Kidney epithelial cell (primary cell): ENCODE measurements around the gene OR10G6. TPM values are rescaled to one million over a fixed set of nuclear protein-coding genes. Genes with fewer than 3 reads are reported as not detected.

Source experiments
- DNase-seq: peaks from one replicate; pipeline ENCODE4 v3.0.0-alpha.2; 2010; ENCODE audit warnings: low read depth
- H3K27me3 ChIP-seq: 2 replicates; pipeline ENCODE4 v1.6.0; 2011; ENCODE audit warnings: low read length; ENCODE audit not compliant: control insufficient read depth, insufficient read depth
- H3K36me3 ChIP-seq: 2 replicates; pipeline ENCODE4 v1.5.1; 2011; ENCODE audit warnings: low read length; ENCODE audit not compliant: control insufficient read depth, insufficient read depth
- H3K4me3 ChIP-seq: 2 replicates; pipeline ENCODE4 v1.5.1; 2011; ENCODE audit warnings: low read depth, mild to moderate bottlenecking, control low read depth, low read length
- CTCF ChIP-seq: IDR thresholded peaks from 2 replicates; pipeline ENCODE4 v1.5.1; 2011; ENCODE audit warnings: mild to moderate bottlenecking, moderate library complexity, low read length, control low read depth, inconsistent platforms; ENCODE audit not compliant: insufficient read depth, poor library complexity, severe bottlenecking
- total RNA-seq: library from RNA; depleted of rRNA; stranded (reverse); fragments of >200 nt; gene quantifications from 2 replicates; pipeline ENCODE4 v1.2.3, GENCODE V29; 2015

Gene OR10G6
- total RNA-seq, 1 donor from 2014 or later, result not detected

- H3K27me3 ChIP-seq, result no peaks in the 10 kb centered on the region
- no peak overlapping the region for H3K4me3 ChIP-seq
- TF ChIP-seq CTCF, result no peak
- H3K36me3 ChIP-seq, result no peaks in the 10 kb centered on the region
- no peak for DNase-seq
These were observed 38.2 kb downstream of the OR10G6 start for GRCh38 chr11:123956752-123957151.

GRCh38 chr11:123945132-123945531, 49.8 kb downstream of the OR10G6 start:
- no peaks in the 10 kb centered on the region for H3K27me3 ChIP-seq
- no peak for TF ChIP-seq CTCF
- no peak for DNase-seq
- H3K36me3 ChIP-seq, result no peaks in the 10 kb centered on the region
- H3K4me3 ChIP-seq, result no peak overlapping the region

Other genes starting within 250 kb of the OR10G6 start
- not detected in 2 replicates for gene OR6X1, start 240.6 kb downstream of the OR10G6 start, total RNA-seq
- not detected in 2 replicates for gene OR6M1, start 188.8 kb downstream of the OR10G6 start, total RNA-seq
- gene TMEM225, start 109.5 kb downstream of the OR10G6 start, total RNA-seq, result not detected in 2 replicates
- not detected in 2 replicates for gene OR8D4, start 93.0 kb downstream of the OR10G6 start, total RNA-seq
- not detected in 2 replicates for gene OR4D5, start 55.5 kb downstream of the OR10G6 start, total RNA-seq
- 0.34 TPM in 1 of 2 replicates, not detected in the other for gene OR6T1, start 51.3 kb downstream of the OR10G6 start, total RNA-seq
- not detected in 2 replicates for gene OR10S1, start 17.4 kb downstream of the OR10G6 start, total RNA-seq
- gene OR10G4, start 17.8 kb upstream of the OR10G6 start, total RNA-seq, result not detected in 2 replicates
- gene OR10G9, start 27.9 kb upstream of the OR10G6 start, total RNA-seq, result not detected in 2 replicates
- not detected in 2 replicates for gene OR10G8, start 31.6 kb upstream of the OR10G6 start, total RNA-seq
- gene OR10G7, start 46.2 kb upstream of the OR10G6 start, total RNA-seq, result not detected in 2 replicates
- gene VWA5A, start 120.3 kb upstream of the OR10G6 start, total RNA-seq, result 26.6 and 33.4 TPM in 2 replicates
- not detected in 2 replicates for gene OR10D3, start 188.2 kb upstream of the OR10G6 start, total RNA-seq
- gene OR8G1, start 245.9 kb upstream of the OR10G6 start, total RNA-seq, result not detected in 2 replicates